ENCODE data around the gene CNTNAP2. TPM values are rescaled to one million over a fixed set of nuclear protein-coding genes. Genes with fewer than 3 reads are reported as not detected.

Gene CNTNAP2
- total RNA-seq, 6 experiments from 2014 or later = 1.8 to 8.1 (median 3.9) TPM

GRCh38 chr7:148379677-148380076 is 2263.1 kb downstream of the CNTNAP2 start:
- H3K27ac ChIP-seq = no peak overlapping the region
- intact Hi-C loops (cut with DNase I) = no loop called here
- H3K9me3 ChIP-seq = no peaks in the 10 kb centered on the region
- DNase-seq (no peak), ATAC-seq (no peak)
- H3K36me3 ChIP-seq = no peaks in the 10 kb centered on the region
- no peaks in the 10 kb centered on the region for H3K27me3 ChIP-seq
- no peak overlapping the region for H3K4me3 ChIP-seq
- WGBS (ENCODE audit: insufficient coverage, low coverage, low lambda C conversion rate, missing lambda C conversion rate) = 75% methylated on average over 7 of the region's 9 CpGs
- no peak for TF ChIP-seq CTCF (IDR thresholded peaks at IDR 0.05)
- TF ChIP-seq POLR2A (IDR thresholded peaks at IDR 0.05) = no peak
- no peaks in the 10 kb centered on the region for H3K4me1 ChIP-seq

GRCh38 chr7:148380596-148381419 is 2264.2 kb downstream of the CNTNAP2 start:
- H3K27me3 ChIP-seq = no peaks in the 10 kb centered on the region
- peak; percentile 96 to 99 (median 97) for ATAC-seq
- H3K4me3 ChIP-seq = no peak overlapping the region
- peak overlapping the region in 1 of 3 donors; percentile 32 for H3K27ac ChIP-seq
- H3K4me1 ChIP-seq = no peaks in the 10 kb centered on the region
- WGBS (ENCODE audit: insufficient coverage, low coverage, low lambda C conversion rate, missing lambda C conversion rate) = 65% methylated on average over 11 of the region's 13 CpGs
- H3K9me3 ChIP-seq = no peaks in the 10 kb centered on the region
- intact Hi-C loops (cut with DNase I) = no loop called here
- no peak for TF ChIP-seq POLR2A (IDR thresholded peaks at IDR 0.05)
- no peak for TF ChIP-seq CTCF (IDR thresholded peaks at IDR 0.05)
- DNase-seq = peak; percentile 40 to 74 (median 60)
- no peaks in the 10 kb centered on the region for H3K36me3 ChIP-seq

GRCh38 chr7:148382596-148382995 is 2266.0 kb downstream of the CNTNAP2 start:
- DNase-seq (no peak), ATAC-seq (no peak)
- WGBS (ENCODE audit: insufficient coverage, low coverage, low lambda C conversion rate, missing lambda C conversion rate) = 30% methylated on average over 2 of the region's 8 CpGs
- H3K36me3 ChIP-seq = no peaks in the 10 kb centered on the region
- H3K9me3 ChIP-seq = no peaks in the 10 kb centered on the region
- H3K4me3 ChIP-seq = no peak overlapping the region
- no peak overlapping the region for H3K27ac ChIP-seq
- no peak for TF ChIP-seq CTCF (IDR thresholded peaks at IDR 0.05)
- TF ChIP-seq POLR2A (IDR thresholded peaks at IDR 0.05) = no peak
- H3K27me3 ChIP-seq = no peaks in the 10 kb centered on the region
- intact Hi-C loops (cut with DNase I) = no loop called here
- no peaks in the 10 kb centered on the region for H3K4me1 ChIP-seq

- H3K4me1 ChIP-seq = no peaks in the 10 kb centered on the region
- TF ChIP-seq CTCF (IDR thresholded peaks at IDR 0.05) (no peak), POLR2A (IDR thresholded peaks at IDR 0.05) (no peak)
- no peaks in the 10 kb centered on the region for H3K9me3 ChIP-seq
- H3K4me3 ChIP-seq = no peak overlapping the region
- 86% methylated on average over 11 of the region's 14 CpGs for WGBS (ENCODE audit: insufficient coverage, low coverage, low lambda C conversion rate, missing lambda C conversion rate)
- intact Hi-C loops (cut with DNase I) = no loop called here
- H3K27ac ChIP-seq = no peak overlapping the region
- no peaks in the 10 kb centered on the region for H3K27me3 ChIP-seq
- DNase-seq (no peak), ATAC-seq (no peak)
- no peaks in the 10 kb centered on the region for H3K36me3 ChIP-seq
These were observed 2267.1 kb downstream of the CNTNAP2 start for GRCh38 chr7:148383651-148384050.
